ENCODE measurements around the gene SKIL. TPM values are rescaled to one million over a fixed set of nuclear protein-coding genes. Genes with fewer than 3 reads are reported as not detected.

The SKIL gene
- total RNA-seq, 4 donors from 2014 or later, result 26.7 to 45.1 (median 29.4) TPM

DNA sequence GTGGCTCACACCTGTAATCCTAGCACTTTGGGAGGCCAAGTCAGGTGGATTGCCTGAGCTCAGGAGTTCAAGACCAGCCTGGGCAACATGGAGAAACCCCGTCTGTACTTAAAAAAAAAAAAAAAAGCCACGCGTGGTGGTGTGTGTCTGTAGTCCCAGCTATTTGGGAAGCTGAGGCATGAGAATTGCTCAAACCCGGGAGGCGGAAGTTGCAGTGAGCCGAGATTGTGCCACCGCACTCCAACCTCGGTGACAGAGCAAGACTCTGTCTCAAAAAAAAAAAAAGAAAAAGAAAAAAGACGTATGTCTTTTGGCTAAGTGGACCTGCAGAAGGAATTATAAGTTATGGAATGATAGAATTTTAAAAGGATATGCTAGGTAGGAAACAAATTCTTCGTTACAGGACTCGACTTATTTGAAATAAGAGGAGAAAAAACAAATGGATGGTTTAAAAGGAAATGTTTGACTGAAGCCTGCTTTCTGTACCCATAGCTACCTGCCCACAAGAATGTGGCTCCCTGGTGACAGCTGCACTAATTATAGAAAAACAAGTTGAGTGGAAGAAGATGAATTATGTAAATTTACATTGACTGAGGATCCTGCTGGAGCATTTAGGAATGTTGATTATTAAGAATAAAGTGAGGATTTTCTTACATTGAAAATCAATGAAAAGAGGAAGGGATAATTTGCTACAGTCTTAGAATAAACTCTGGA is 36.0 kb upstream of the SKIL start:
- DNase-seq, result no peak
- intact Hi-C loops (cut with DNase I; ENCODE audit: low total_unique reads), result no loop called here
- H3K36me3 ChIP-seq, result no peaks in the 10 kb centered on the region
- H3K4me1 ChIP-seq, result no peaks in the 10 kb centered on the region
- H3K27me3 ChIP-seq, result no peaks in the 10 kb centered on the region
- no peak overlapping the region for H3K27ac ChIP-seq
- TF ChIP-seq, protein P1, sequence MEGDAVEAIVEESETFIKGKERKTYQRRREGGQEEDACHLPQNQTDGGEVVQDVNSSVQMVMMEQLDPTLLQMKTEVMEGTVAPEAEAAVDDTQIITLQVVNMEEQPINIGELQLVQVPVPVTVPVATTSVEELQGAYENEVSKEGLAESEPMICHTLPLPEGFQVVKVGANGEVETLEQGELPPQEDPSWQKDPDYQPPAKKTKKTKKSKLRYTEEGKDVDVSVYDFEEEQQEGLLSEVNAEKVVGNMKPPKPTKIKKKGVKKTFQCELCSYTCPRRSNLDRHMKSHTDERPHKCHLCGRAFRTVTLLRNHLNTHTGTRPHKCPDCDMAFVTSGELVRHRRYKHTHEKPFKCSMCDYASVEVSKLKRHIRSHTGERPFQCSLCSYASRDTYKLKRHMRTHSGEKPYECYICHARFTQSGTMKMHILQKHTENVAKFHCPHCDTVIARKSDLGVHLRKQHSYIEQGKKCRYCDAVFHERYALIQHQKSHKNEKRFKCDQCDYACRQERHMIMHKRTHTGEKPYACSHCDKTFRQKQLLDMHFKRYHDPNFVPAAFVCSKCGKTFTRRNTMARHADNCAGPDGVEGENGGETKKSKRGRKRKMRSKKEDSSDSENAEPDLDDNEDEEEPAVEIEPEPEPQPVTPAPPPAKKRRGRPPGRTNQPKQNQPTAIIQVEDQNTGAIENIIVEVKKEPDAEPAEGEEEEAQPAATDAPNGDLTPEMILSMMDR (IDR thresholded peaks at IDR 0.05 in 4 of 5, conservative IDR thresholded peaks at IDR 0.05 in 1 of 5), result no peak
- TF ChIP-seq POLR2A (IDR thresholded peaks at IDR 0.05), result no peak
- H3K9me3 ChIP-seq, result no peaks in the 10 kb centered on the region
- ATAC-seq, result no peak
- H3K4me3 ChIP-seq, result no peak overlapping the region
- in situ Hi-C loops (cut with MboI; ENCODE audit: low sequenced_read_pairs in 4 of 4), result loop anchor here (25.0 kb wide), 2 partner anchors 366 to 491 kb away; no protein-coding TSS in a partner anchor

DNA sequence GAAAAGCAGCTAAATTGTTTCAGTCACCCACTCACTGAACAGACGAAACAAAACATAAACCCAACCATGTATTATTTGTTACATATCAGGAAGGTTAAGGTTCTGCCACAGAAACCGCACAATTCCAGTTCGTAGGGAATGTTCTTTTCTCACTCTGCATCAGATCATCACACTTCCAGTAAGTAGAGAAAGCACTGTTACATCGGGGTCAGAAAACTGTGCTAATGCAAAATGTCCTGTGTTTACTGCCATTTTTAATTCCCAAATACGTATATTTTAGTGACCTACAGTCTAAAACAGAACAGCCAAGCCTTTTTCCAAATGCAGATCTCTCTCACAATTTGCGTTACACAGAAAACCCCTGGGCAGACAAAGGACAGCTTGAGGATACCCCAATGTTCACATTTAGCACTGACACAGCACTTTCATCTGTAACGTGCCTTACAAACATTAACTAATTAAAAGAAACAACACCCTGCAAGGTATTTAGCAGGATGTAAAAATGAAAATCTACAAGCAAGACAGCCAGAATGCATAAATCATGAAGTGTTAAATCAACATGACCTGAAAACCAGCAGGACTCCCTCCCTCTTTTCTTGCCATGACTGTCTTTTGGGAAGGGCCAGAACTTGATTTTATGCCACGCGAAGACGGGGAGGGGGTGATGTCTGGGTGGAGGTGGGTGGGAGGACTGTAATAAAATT is 34.8 kb upstream of the SKIL start:
- DNase-seq (no peak), ATAC-seq (no peak)
- H3K4me3 ChIP-seq, result no peak overlapping the region
- no peak for TF ChIP-seq POLR2A (IDR thresholded peaks at IDR 0.05)
- TF ChIP-seq, protein P1 (IDR thresholded peaks at IDR 0.05 in 4 of 5, conservative IDR thresholded peaks at IDR 0.05 in 1 of 5), result no peak
- in situ Hi-C loops (cut with MboI; ENCODE audit: low sequenced_read_pairs in 4 of 4) (loop anchor here (25.0 kb wide), 2 partner anchors 365 to 490 kb away; no protein-coding TSS in a partner anchor), intact Hi-C loops (cut with DNase I; ENCODE audit: low total_unique reads) (no loop called here)
- H3K27me3 ChIP-seq, result no peaks in the 10 kb centered on the region
- no peaks in the 10 kb centered on the region for H3K9me3 ChIP-seq
- no peaks in the 10 kb centered on the region for H3K36me3 ChIP-seq
- no peak overlapping the region for H3K27ac ChIP-seq
- no peaks in the 10 kb centered on the region for H3K4me1 ChIP-seq

DNA sequence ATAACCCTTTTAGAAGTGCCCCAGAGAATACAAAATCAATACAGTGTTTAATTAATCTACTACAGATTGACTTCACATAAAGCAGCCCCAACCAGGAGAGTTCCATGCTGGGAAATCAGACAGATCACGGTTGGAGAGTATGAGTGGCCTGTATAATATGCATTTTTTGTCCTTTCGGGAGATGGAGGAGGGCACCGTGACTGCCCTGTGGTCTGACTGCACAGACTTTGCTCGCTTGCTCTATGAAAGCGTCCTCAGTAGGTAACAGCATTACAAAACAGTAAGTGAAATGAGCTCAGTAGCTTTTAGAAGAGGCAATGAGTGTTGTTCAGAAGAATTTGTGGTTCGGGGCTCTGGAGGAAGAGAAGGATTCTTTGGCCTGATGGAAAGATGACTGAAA is 34.2 kb upstream of the SKIL start:
- H3K4me3 ChIP-seq, result no peak overlapping the region
- no peaks in the 10 kb centered on the region for H3K36me3 ChIP-seq
- H3K27ac ChIP-seq, result no peak overlapping the region
- H3K9me3 ChIP-seq, result no peaks in the 10 kb centered on the region
- ATAC-seq, result no peak
- no peaks in the 10 kb centered on the region for H3K4me1 ChIP-seq
- DNase-seq, result no peak
- TF ChIP-seq, protein P1 (IDR thresholded peaks at IDR 0.05 in 4 of 5, conservative IDR thresholded peaks at IDR 0.05 in 1 of 5), result no peak
- no peak for TF ChIP-seq POLR2A (IDR thresholded peaks at IDR 0.05)
- in situ Hi-C loops (cut with MboI; ENCODE audit: low sequenced_read_pairs in 4 of 4) (loop anchor here (25.0 kb wide), 2 partner anchors 364 to 489 kb away; no protein-coding TSS in a partner anchor), intact Hi-C loops (cut with DNase I; ENCODE audit: low total_unique reads) (no loop called here)
- H3K27me3 ChIP-seq, result no peaks in the 10 kb centered on the region

DNA sequence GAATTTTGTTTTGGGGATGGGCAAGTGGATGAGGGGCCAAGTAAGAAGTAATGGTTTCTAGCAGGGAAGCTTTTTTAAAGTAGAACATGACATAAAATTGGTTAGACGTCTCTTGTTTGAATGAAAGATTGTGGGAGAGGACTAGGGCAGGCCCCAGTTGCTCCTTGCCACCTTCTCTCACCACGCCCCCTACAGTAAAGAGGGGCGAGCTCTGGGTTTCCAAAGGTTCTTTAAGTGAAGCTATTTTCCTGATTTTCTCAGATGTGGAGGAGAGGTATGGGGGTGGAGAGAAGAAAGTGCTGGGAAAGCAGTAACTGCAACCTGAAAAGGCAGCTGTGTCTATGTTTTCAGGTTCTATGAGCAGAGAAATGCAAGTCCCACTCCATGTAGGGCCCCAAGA is 32.6 kb upstream of the SKIL start:
- ATAC-seq (no peak), DNase-seq (no peak)
- in situ Hi-C loops (cut with MboI; ENCODE audit: low sequenced_read_pairs in 4 of 4) (loop anchor here (25.0 kb wide), 2 partner anchors 362 to 487 kb away; no protein-coding TSS in a partner anchor), intact Hi-C loops (cut with DNase I; ENCODE audit: low total_unique reads) (no loop called here)
- H3K36me3 ChIP-seq, result no peaks in the 10 kb centered on the region
- no peak for TF ChIP-seq POLR2A (IDR thresholded peaks at IDR 0.05)
- TF ChIP-seq, protein P1 (IDR thresholded peaks at IDR 0.05 in 4 of 5, conservative IDR thresholded peaks at IDR 0.05 in 1 of 5), result no peak
- no peaks in the 10 kb centered on the region for H3K27me3 ChIP-seq
- no peaks in the 10 kb centered on the region for H3K4me1 ChIP-seq
- H3K9me3 ChIP-seq, result no peaks in the 10 kb centered on the region
- no peak overlapping the region for H3K4me3 ChIP-seq
- no peak overlapping the region for H3K27ac ChIP-seq
